ENCODE data around the gene MCCC2.

MCCC2 gene

GRCh38 chr5:71681296-71681695, 94.2 kb downstream of the MCCC2 start:
- no peak for TF ChIP-seq CTCF (IDR thresholded peaks at IDR 0.05; ENCODE audit: extremely low read depth, insufficient read depth, missing control alignments)
- no peak for DNase-seq (ENCODE audit: low spot score)
- in situ Hi-C loops (cut with MboI; ENCODE audit: low pct_unique_long_range_greater_than_20kb, low sequenced_read_pairs, unreplicated experiment), result no loop called here

- no peak for DNase-seq (ENCODE audit: low spot score)
- TF ChIP-seq CTCF (IDR thresholded peaks at IDR 0.05; ENCODE audit: extremely low read depth, insufficient read depth, missing control alignments), result no peak
- in situ Hi-C loops (cut with MboI; ENCODE audit: low pct_unique_long_range_greater_than_20kb, low sequenced_read_pairs, unreplicated experiment), result no loop called here
Measured at GRCh38 chr5:71684309-71684708, 97.2 kb downstream of the MCCC2 start.

- no peak for TF ChIP-seq CTCF (IDR thresholded peaks at IDR 0.05; ENCODE audit: extremely low read depth, insufficient read depth, missing control alignments)
- in situ Hi-C loops (cut with MboI; ENCODE audit: low pct_unique_long_range_greater_than_20kb, low sequenced_read_pairs, unreplicated experiment), result no loop called here
- DNase-seq (ENCODE audit: low spot score), result no peak
Measured at GRCh38 chr5:71693828-71694427, 106.8 kb downstream of the MCCC2 start.

- no peak for TF ChIP-seq CTCF (IDR thresholded peaks at IDR 0.05; ENCODE audit: extremely low read depth, insufficient read depth, missing control alignments)
- DNase-seq (ENCODE audit: low spot score), result no peak
- in situ Hi-C loops (cut with MboI; ENCODE audit: low pct_unique_long_range_greater_than_20kb, low sequenced_read_pairs, unreplicated experiment), result no loop called here
Measured at GRCh38 chr5:71695071-71695470, 107.9 kb downstream of the MCCC2 start.

GRCh38 chr5:71695595-71695994, 108.5 kb downstream of the MCCC2 start:
- in situ Hi-C loops (cut with MboI; ENCODE audit: low pct_unique_long_range_greater_than_20kb, low sequenced_read_pairs, unreplicated experiment), result no loop called here
- DNase-seq (ENCODE audit: low spot score), result no peak
- no peak for TF ChIP-seq CTCF (IDR thresholded peaks at IDR 0.05; ENCODE audit: extremely low read depth, insufficient read depth, missing control alignments)

GRCh38 chr5:71697967-71698366, 110.8 kb downstream of the MCCC2 start:
- DNase-seq (ENCODE audit: low spot score), result no peak
- TF ChIP-seq CTCF (IDR thresholded peaks at IDR 0.05; ENCODE audit: extremely low read depth, insufficient read depth, missing control alignments), result peak; percentile 55
- in situ Hi-C loops (cut with MboI; ENCODE audit: low pct_unique_long_range_greater_than_20kb, low sequenced_read_pairs, unreplicated experiment), result no loop called here

GRCh38 chr5:71699233-71699632, 112.1 kb downstream of the MCCC2 start:
- in situ Hi-C loops (cut with MboI; ENCODE audit: low pct_unique_long_range_greater_than_20kb, low sequenced_read_pairs, unreplicated experiment), result no loop called here
- no peak for DNase-seq (ENCODE audit: low spot score)

More at GRCh38 chr5:71699233-71699632, 112.1 kb downstream of the MCCC2 start:
- no peak for TF ChIP-seq CTCF (IDR thresholded peaks at IDR 0.05; ENCODE audit: extremely low read depth, insufficient read depth, missing control alignments)
